Stomach (tissue), 4 donors: ENCODE results near the gene NANP.

Experiments used
- CTCF ChIP-seq, 7 experiments: fragments of 450-650 bp in 4 of 7; fragments of 200-600 bp in 3 of 7; sonication (generic) in 3 of 7; IDR thresholded peaks; one replicate each; pipeline ENCODE4 v1.5.1; 2016 to 2019; ENCODE audit warnings: antibody characterized with exemption in 7 of 7, control low read depth in 2 of 7, mild to moderate bottlenecking in 1 of 7
- POLR2A ChIP-seq, 4 donors: fragments of 450-650 bp; IDR thresholded peaks; one replicate each; pipeline ENCODE4 v1.6.1; 2016; ENCODE audit warnings: antibody characterized with exemption in 4 of 4, control low read depth in 2 of 4, mild to moderate bottlenecking in 1 of 4, moderate library complexity in 1 of 4
- POLR2AphosphoS5 ChIP-seq, 3 donors: sonication (generic); formaldehyde crosslinking; IDR thresholded peaks; one replicate each; pipeline ENCODE4 v1.6.1; 2016; ENCODE audit warnings: antibody characterized with exemption in 3 of 3

- TF ChIP-seq CTCF (IDR thresholded peaks at IDR 0.05) (no peak), POLR2A (IDR thresholded peaks at IDR 0.05) (no peak), POLR2AphosphoS5 (IDR thresholded peaks at IDR 0.05) (no peak)
Measured at GRCh38 chr20:25622450-25623224, 1.2 kb downstream of the NANP start.
